Heart left ventricle (tissue), 16 donors: Measurements from ENCODE around the gene RGS16. TPM values are rescaled to one million over a fixed set of nuclear protein-coding genes. Genes with fewer than 3 reads are reported as not detected.

Source experiments
- ATAC-seq, 4 donors: fragments of 200-7000 bp; cut with Tn5 transposase; one replicate each; pipeline ENCODE4 v1.9.1; 2020 to 2022; ENCODE audit warnings: moderate library complexity in 4 of 4, mild to moderate bottlenecking in 3 of 4, moderate number of reproducible peaks in 1 of 4
- DNase-seq, 5 donors: peaks; one replicate each; pipeline ENCODE4 v3.0.0-alpha.2; 2020
- H3K27ac ChIP-seq, 12 donors: fragments of 200-600 bp; sonication (generic) in 4 of 12; one replicate each; pipeline versions ENCODE4 v1.5.0 to v1.8.0; 2016 to 2022; ENCODE audit warnings: mild to moderate bottlenecking in 2 of 12
- H3K27me3 ChIP-seq, 9 donors: fragments of 200-600 bp; sonication (generic) in 2 of 9; one replicate each; pipeline versions ENCODE4 v1.5.1 to v1.8.0; 2016 to 2022; ENCODE audit warnings: mild to moderate bottlenecking in 3 of 9
- H3K36me3 ChIP-seq, 9 donors: fragments of 200-600 bp; sonication (generic) in 2 of 9; one replicate each; pipeline versions ENCODE4 v1.5.0 to v1.8.0; 2018 to 2022; ENCODE audit warnings: mild to moderate bottlenecking in 2 of 9
- H3K4me1 ChIP-seq, 12 donors: fragments of 200-600 bp; sonication (generic) in 4 of 12; one replicate each; pipeline versions ENCODE4 v1.5.0 to v1.8.0; 2016 to 2022; ENCODE audit warnings: mild to moderate bottlenecking in 3 of 12
- H3K4me3 ChIP-seq, 12 donors: fragments of 200-600 bp; sonication (generic) in 4 of 12; one replicate each; pipeline versions ENCODE4 v1.5.0 to v1.8.0; 2017 to 2022; ENCODE audit warnings: mild to moderate bottlenecking in 9 of 12, moderate library complexity in 4 of 12
- H3K9me3 ChIP-seq, 12 donors: fragments of 200-600 bp; sonication (generic) in 4 of 12; one replicate each; pipeline versions ENCODE4 v1.5.0 to v1.8.0; 2016 to 2022; ENCODE audit warnings: mild to moderate bottlenecking in 1 of 12
- CTCF ChIP-seq, 12 donors: fragments of 200-600 bp; sonication (generic) in 4 of 12; IDR thresholded peaks; one replicate each; pipeline versions ENCODE4 v1.5.0 to v1.8.0; 2018 to 2022; ENCODE audit warnings: antibody characterized with exemption in 12 of 12, mild to moderate bottlenecking in 5 of 12
- POLR2A ChIP-seq, 2 donors: fragments of 450-650 bp; IDR thresholded peaks; one replicate each; pipeline ENCODE4 v1.6.1; 2017; ENCODE audit warnings: antibody characterized with exemption in 2 of 2, mild to moderate bottlenecking in 2 of 2, moderate library complexity in 2 of 2
- WGBS, 4 donors: extraction: QIAGEN DNeasy Blood & Tissue Kit in 2 of 4; methylation state at CpG; one replicate each; pipeline versions ENCODE4 v1.1.5 to v1.1.7; 2013 to 2018; 5-methylcytosine and 5-hydroxymethylcytosine counted together
- intact Hi-C, 10 donors: fragments of 100-400 bp; cut with DNase I; formaldehyde crosslinking; loops; one replicate each; pipeline versions ENCODE4 v1.11.1 to v1.14.2; 2022
- polyA plus RNA-seq, 2 donors: library from polyadenylated mRNA; stranded (reverse); fragments of 200-250 nt; gene quantifications; one replicate each; pipeline ENCODE4 v1.2.3, GENCODE V29; 2013
- total RNA-seq, 9 donors: library from RNA; depleted of rRNA in 2 of 9; stranded (reverse); fragments of >200 nt in 2 of 9; fragmentation: NEBNext Ultra II Directional in 3 of 9; extraction: Animal tissue kit (Norgen Biotek cat#: 25700) in 3 of 9; gene quantifications; one replicate each; pipeline versions ENCODE4 v1.1.0 to v1.2.4, GENCODE V29; 2016 to 2023
- donor health status: ischemic (EF 13 %, LVEDD 7.1; RV severe dilation, severe dysfunction).
- donor health status: healthy with polysubstance abuse.
- donor health status: DM: no; HTN: yes; CAD: no.
- donor health status: DM: no; HTN: no; CAD: no.
- donor health status: ischemic (EF 25% LVEDD 6.9; RV normal size, moderate dysfunction).
- donor health status: ischemic (EF 25% LVEDD 5.7; RV mildly dilated, moderate dysfunction).
- donor health status: healthy.
- donor health status: DM: yes; HTN: yes; CAD: no.
- donor health status: ischemic (EF 35%, LVEDD 5.7; RV mildly dilated, moderate dysfunction).
- donor health status: nonischemic (EF 11% LVEDD 7.7; RV severe dilation, severe dysfunction).
- donor health status: DM: yes; HTN: yes; CAD: no.
- donor health status: PGD.
- donor health status: ischemic (EF 29% LVEDD 5.4; RV normal size, mild dysfunction).
- donor health status: nonischemic (EF 23%, LVEDD 6.1; RV moderate dilation, normal function).

RGS16 gene
- total and polyA plus RNA-seq, 11 donors = 0.75 to 9.3 (median 2.1) TPM

- Histone ChIP-seq H3K4me1 (no peaks in the 10 kb centered on the region), H3K36me3 (peaks cover 0 to 25% (median 11%) of the 10 kb centered on the region in 9 donors), H3K4me3 (no peak overlapping the region), H3K27me3 (no peaks in the 10 kb centered on the region), H3K27ac (no peak overlapping the region), H3K9me3 (peaks cover 0 to 10% (median 0%) of the 10 kb centered on the region in 12 donors)
- intact Hi-C loops = no loop called here
- TF ChIP-seq CTCF (IDR thresholded peaks at IDR 0.05) (no peak), POLR2A (IDR thresholded peaks at IDR 0.05) (no peak)
- 86 to 90% (median 89%) methylated on average over 6 of the region's 6 CpGs for WGBS, 4 donors
- DNase-seq (no peak), ATAC-seq (no peak)
These were observed 34.1 kb downstream of the RGS16 start for GRCh38 chr1:182569939-182570610.

- H3K4me1 ChIP-seq = no peaks in the 10 kb centered on the region
- peaks cover 0 to 12% (median 0%) of the 10 kb centered on the region in 9 donors for H3K36me3 ChIP-seq
- no peak for TF ChIP-seq CTCF (IDR thresholded peaks at IDR 0.05)
- no peak for TF ChIP-seq POLR2A (IDR thresholded peaks at IDR 0.05)
- ATAC-seq = no peak
- 78 to 92% (median 89%) methylated on average over 3 of the region's 3 CpGs for WGBS, 4 donors
- peaks cover 0 to 10% (median 0%) of the 10 kb centered on the region in 12 donors for H3K9me3 ChIP-seq
- DNase-seq = no peak
- H3K27ac ChIP-seq = no peak overlapping the region
- no peak overlapping the region for H3K4me3 ChIP-seq
- no peaks in the 10 kb centered on the region for H3K27me3 ChIP-seq
- intact Hi-C loops = no loop called here
These were observed 35.4 kb downstream of the RGS16 start for GRCh38 chr1:182568647-182569284.

GRCh38 chr1:182567629-182568028 is 36.6 kb downstream of the RGS16 start:
- H3K27me3 ChIP-seq = no peaks in the 10 kb centered on the region
- H3K27ac ChIP-seq = no peak overlapping the region
- intact Hi-C loops = no loop called here
- no peak overlapping the region for H3K4me3 ChIP-seq
- DNase-seq = no peak
- TF ChIP-seq POLR2A (IDR thresholded peaks at IDR 0.05) (no peak), CTCF (IDR thresholded peaks at IDR 0.05) (no peak)
- no peaks in the 10 kb centered on the region for H3K4me1 ChIP-seq
- ATAC-seq = no peak
- WGBS, 4 donors = 92 to 94% (median 93%) methylated on average over 5 of the region's 5 CpGs
- peaks cover 0 to 2% (median 0%) of the 10 kb centered on the region in 9 donors for H3K36me3 ChIP-seq
- H3K9me3 ChIP-seq = peaks cover 0 to 10% (median 0%) of the 10 kb centered on the region in 12 donors

GRCh38 chr1:182565537-182565936 is 38.7 kb downstream of the RGS16 start:
- ATAC-seq (no peak), DNase-seq (no peak)
- TF ChIP-seq CTCF (IDR thresholded peaks at IDR 0.05) (no peak), POLR2A (IDR thresholded peaks at IDR 0.05) (no peak)
- Histone ChIP-seq H3K9me3 (peaks cover 0 to 10% (median 0%) of the 10 kb centered on the region in 12 donors), H3K27me3 (no peaks in the 10 kb centered on the region), H3K4me3 (no peak overlapping the region), H3K4me1 (no peaks in the 10 kb centered on the region), H3K27ac (no peak overlapping the region), H3K36me3 (no peaks in the 10 kb centered on the region)
- intact Hi-C loops = no loop called here
- 71 to 90% (median 86%) methylated on average over 3 of the region's 3 CpGs for WGBS, 4 donors
